WTC11 (cell line): ENCODE measurements around the gene SETD3. TPM values are rescaled to one million over a fixed set of nuclear protein-coding genes. Genes with fewer than 3 reads are reported as not detected.

Source experiments
- ATAC-seq: fragments of 200-7000 bp; cut with Tn5 transposase; 2 replicates; pipeline ENCODE4 v1.10.0; 2021; ENCODE audit warnings: mild to moderate bottlenecking, moderate library complexity
- CTCF ChIA-PET: fragments of 300-600 bp; sonication (Branson Sonifier 250); formaldehyde crosslinking; loops from one replicate; lab custom pipeline; 2021; ENCODE audit warnings: antibody characterized with exemption; lab: Charles Lee
- POLR2A ChIA-PET: fragments of 350-600 bp; sonication (Branson Sonifier 250); formaldehyde crosslinking; loops from one replicate; lab custom pipeline; 2021; ENCODE audit warnings: antibody characterized with exemption; lab: Charles Lee
- DNase-seq: peaks from one replicate; pipeline ENCODE4 v3.0.0; 2021; ENCODE audit warnings: low spot score
- H3K27ac Mint-ChIP-seq: 2 replicates; pipeline ENCODE4 v1.8.0; 2021; ENCODE audit warnings: mixed read lengths
- H3K27me3 Mint-ChIP-seq: 2 replicates; pipeline ENCODE4 v1.8.0; 2021; ENCODE audit warnings: low read depth, mild to moderate bottlenecking, moderate library complexity, mixed read lengths
- H3K36me3 Mint-ChIP-seq: 2 replicates; pipeline ENCODE4 v1.8.0; 2021; ENCODE audit warnings: mixed read lengths
- H3K4me1 Mint-ChIP-seq: 2 replicates; pipeline ENCODE4 v1.8.0; 2022; ENCODE audit warnings: mixed read lengths
- H3K4me3 Mint-ChIP-seq: 2 replicates; pipeline ENCODE4 v1.8.0; 2021; ENCODE audit warnings: mild to moderate bottlenecking, moderate library complexity, mixed read lengths
- H3K9me3 Mint-ChIP-seq: 2 replicates; pipeline ENCODE4 v1.8.0; 2021; ENCODE audit warnings: mixed read lengths
- AFF4 ChIP-seq: sonication (generic); formaldehyde crosslinking; IDR thresholded peaks from 2 replicates; pipeline ENCODE4 v1.8.1; 2023; ENCODE audit warnings: mild to moderate bottlenecking, missing genetic modification reagents, borderline replicate concordance
- ATF1 ChIP-seq: sonication (generic); formaldehyde crosslinking; IDR thresholded peaks from 2 replicates; pipeline ENCODE4 v1.8.1; 2023; ENCODE audit warnings: mild to moderate bottlenecking, moderate library complexity, missing genetic modification reagents
- ATF6 ChIP-seq: sonication (generic); formaldehyde crosslinking; IDR thresholded peaks from 2 replicates; pipeline ENCODE4 v1.8.1; 2023; ENCODE audit warnings: mild to moderate bottlenecking, missing genetic modification reagents
- CDX4 ChIP-seq: fragments of 250-450 bp; sonication (Bioruptor Pico); IDR thresholded peaks from 2 replicates; pipeline ENCODE4 v1.9.0; 2021; ENCODE audit warnings: moderate library complexity, mild to moderate bottlenecking, inconsistent platforms, borderline replicate concordance
- GABPB1 ChIP-seq: sonication (generic); formaldehyde crosslinking; IDR thresholded peaks from 2 replicates; pipeline ENCODE4 v1.8.1; 2023; ENCODE audit warnings: mild to moderate bottlenecking, missing genetic modification reagents
- GRHL2 ChIP-seq: fragments of 250-450 bp; sonication (Bioruptor Pico); IDR thresholded peaks from 2 replicates; pipeline ENCODE4 v1.8.0; 2022; ENCODE audit warnings: mild to moderate bottlenecking, moderate library complexity; ENCODE audit not compliant: insufficient replicate concordance, severe bottlenecking
- HMGXB4 ChIP-seq: sonication (generic); formaldehyde crosslinking; IDR thresholded peaks from 2 replicates; pipeline ENCODE4 v1.8.1; 2023; ENCODE audit warnings: mild to moderate bottlenecking, moderate library complexity, missing genetic modification reagents
- IRF1 ChIP-seq: sonication (generic); formaldehyde crosslinking; IDR thresholded peaks from 2 replicates; pipeline ENCODE4 v1.8.0; 2023; ENCODE audit warnings: missing genetic modification reagents
- RELA ChIP-seq: sonication (generic); formaldehyde crosslinking; IDR thresholded peaks from 2 replicates; pipeline ENCODE4 v1.8.1; 2022; ENCODE audit warnings: missing genetic modification reagents, mild to moderate bottlenecking, borderline replicate concordance
- SP1 ChIP-seq: sonication (generic); formaldehyde crosslinking; conservative IDR thresholded peaks from 2 replicates; pipeline ENCODE4 v1.8.1; 2022; ENCODE audit warnings: missing genetic modification reagents
- TEAD4 ChIP-seq: sonication (generic); formaldehyde crosslinking; IDR thresholded peaks from 2 replicates; pipeline ENCODE4 v1.8.0; 2022; ENCODE audit warnings: mild to moderate bottlenecking, missing genetic modification reagents
- USF2 ChIP-seq: sonication (generic); formaldehyde crosslinking; IDR thresholded peaks from 2 replicates; pipeline ENCODE4 v1.8.1; 2023; ENCODE audit warnings: mild to moderate bottlenecking, missing genetic modification reagents, moderate library complexity
- ZNF425 ChIP-seq: fragments of 250-450 bp; sonication (Bioruptor Pico); conservative IDR thresholded peaks from 2 replicates; pipeline ENCODE4 v1.9.0; 2021; ENCODE audit warnings: mild to moderate bottlenecking
- total RNA-seq: library from RNA; stranded (reverse); gene quantifications from 3 replicates; pipeline ENCODE4 v1.2.3, GENCODE V29; 2021

Gene SETD3
- total RNA-seq, 1 experiment from 2014 or later: 53.1 TPM

- TF ChIP-seq CDX4 (CRISPR knock-in tag) (no peak), ATF1 (CRISPR knock-in tag) (no peak), TEAD4 (CRISPR knock-in tag) (no peak), ATF6 (CRISPR knock-in tag) (no peak), ZNF425 (CRISPR knock-in tag) (no peak), SP1 (CRISPR knock-in tag) (no peak), IRF1 (CRISPR knock-in tag) (no peak), GRHL2 (CRISPR knock-in tag) (no peak), HMGXB4 (CRISPR knock-in tag) (no peak), AFF4 (CRISPR knock-in tag) (no peak), USF2 (CRISPR knock-in tag) (no peak), GABPB1 (no peak), RELA (CRISPR knock-in tag) (no peak)
- TF ChIP-seq, all 79 proteins: peak for 0
- no peak for DNase-seq
- Mint-ChIP-seq H3K4me1 (no peaks in the 10 kb centered on the region), H3K9me3 (no peaks in the 10 kb centered on the region), H3K27me3 (no peaks in the 10 kb centered on the region), H3K36me3 (peaks cover 24% of the 10 kb centered on the region), H3K4me3 (no peak overlapping the region), H3K27ac (no peak overlapping the region)
- ChIA-PET CTCF (interaction anchor here (0.6 to 1.3 kb wide), 3 partner anchors 70 to 285 kb away, joined by 3 to 6 read pairs (median 3); no protein-coding TSS in a partner anchor), POLR2A (no interaction called here)
- ATAC-seq: no peak
Observed at GRCh38 chr14:99451234-99451633, 29.4 kb downstream of the SETD3 start.
